ENCODE measurements around the gene FOXF1.

FOXF1 gene

GRCh38 chr16:86510465-86511261, at the start of gene FOXF1:
Gene FOXF1, plus strand, starts transcription at chr16:86510527. Its CDS starts 43 bp downstream, at chr16:86510570.
- DNase-seq (ENCODE audit: low read depth), result no peak
- H3K4me3 ChIP-seq (ENCODE audit: low read depth, low read length), result peak within 1 kb of the TSS; percentile 48
- no peak for TF ChIP-seq CTCF (IDR thresholded peaks at IDR 0.05; ENCODE audit: low read depth, low read length, missing control alignments)

- no peak for DNase-seq (ENCODE audit: low read depth)
- no peak overlapping the region for H3K4me3 ChIP-seq (ENCODE audit: low read depth, low read length)
- no peak for TF ChIP-seq CTCF (IDR thresholded peaks at IDR 0.05; ENCODE audit: low read depth, low read length, missing control alignments)
Measured at GRCh38 chr16:86461037-86461436, 49.3 kb upstream of the FOXF1 start.

- TF ChIP-seq CTCF (IDR thresholded peaks at IDR 0.05; ENCODE audit: low read depth, low read length, missing control alignments), result no peak
- no peak overlapping the region for H3K4me3 ChIP-seq (ENCODE audit: low read depth, low read length)
- no peak for DNase-seq (ENCODE audit: low read depth)
Measured at GRCh38 chr16:86462334-86463084, 47.8 kb upstream of the FOXF1 start.

- DNase-seq (ENCODE audit: low read depth), result no peak
- no peak overlapping the region for H3K4me3 ChIP-seq (ENCODE audit: low read depth, low read length)
- no peak for TF ChIP-seq CTCF (IDR thresholded peaks at IDR 0.05; ENCODE audit: low read depth, low read length, missing control alignments)
Measured at GRCh38 chr16:86464044-86464443, 46.3 kb upstream of the FOXF1 start.

- no peak for TF ChIP-seq CTCF (IDR thresholded peaks at IDR 0.05; ENCODE audit: low read depth, low read length, missing control alignments)
- DNase-seq (ENCODE audit: low read depth), result no peak
- H3K4me3 ChIP-seq (ENCODE audit: low read depth, low read length), result no peak overlapping the region
Measured at GRCh38 chr16:86465434-86465833, 44.9 kb upstream of the FOXF1 start.

GRCh38 chr16:86466696-86467406, 43.5 kb upstream of the FOXF1 start:
- DNase-seq (ENCODE audit: low read depth), result no peak

More at GRCh38 chr16:86466696-86467406, 43.5 kb upstream of the FOXF1 start:
- no peak for TF ChIP-seq CTCF (IDR thresholded peaks at IDR 0.05; ENCODE audit: low read depth, low read length, missing control alignments)
- H3K4me3 ChIP-seq (ENCODE audit: low read depth, low read length), result no peak overlapping the region

All from GM12864 (cell line).